Keratinocyte (primary cell): ENCODE measurements around the gene KCNN4.

ENCODE experiments used
- CTCF ChIP-seq, 3 experiments: IDR thresholded peaks in 1 of 3; conservative IDR thresholded peaks in 1 of 3; optimal IDR thresholded peaks in 1 of 3; 2 replicates in 2 of 3; 3 replicates in 1 of 3; pipeline versions ENCODE3 to v1.5.1; 2011; ENCODE audit warnings: low read length in 3 of 3, mild to moderate bottlenecking in 3 of 3, moderate library complexity in 2 of 3, control low read depth in 1 of 3, inconsistent platforms in 1 of 3; ENCODE audit not compliant: insufficient read depth in 2 of 3; ENCODE audit errors: extremely low read depth in 1 of 3
- EZH2 ChIP-seq: IDR thresholded peaks from one replicate; pipeline ENCODE4 v1.6.1; 2012; ENCODE audit warnings: inconsistent platforms, mild to moderate bottlenecking, low read length, moderate library complexity

- no peak for TF ChIP-seq CTCF (optimal IDR thresholded peaks at IDR 0.05 in 1 of 3, IDR thresholded peaks at IDR 0.05 in 1 of 3, conservative IDR thresholded peaks at IDR 0.05 in 1 of 3; ENCODE audit: extremely low read depth in 1 of 3, insufficient read depth in 2 of 3, low read length in 3 of 3)
- no peak for TF ChIP-seq EZH2
Observed at GRCh38 chr19:43727593-43727853, 53.2 kb downstream of the KCNN4 start.
